Stimulated activated CD8-positive, alpha-beta memory T cell treated with anti-CD3 and anti-CD28 coated beads, Interleukin-15, amount 100 ng/mL, for 48 hours (primary cell): ENCODE measurements around the gene JMJD7.
A peak's percentile ranks its signal among the peaks of the same experiment; 100 is the strongest.

ENCODE experiments used
- DNase-seq, 2 donors: peaks; one replicate each; pipeline ENCODE4 v3.0.0-alpha.2; 2020; ENCODE audit warnings: low read depth in 2 of 2

The JMJD7 gene

GRCh38 chr15:41827880-41828806 lies at the start of gene JMJD7:
TSS of gene JMJD7 (plus strand) at chr15:41828092. CDS start at chr15:41828125, 33 bp downstream.
- DNase-seq: peak; percentile 85 to 87

- DNase-seq: no peak
Measured at GRCh38 chr15:41778521-41778920, 49.4 kb upstream of the JMJD7 start.

- no peak for DNase-seq
Measured at GRCh38 chr15:41779662-41780157, 48.2 kb upstream of the JMJD7 start.

- DNase-seq: no peak
Measured at GRCh38 chr15:41780266-41780665, 47.6 kb upstream of the JMJD7 start.

- no peak for DNase-seq
Measured at GRCh38 chr15:41780727-41781126, 47.2 kb upstream of the JMJD7 start.

- DNase-seq: no peak
Measured at GRCh38 chr15:41782371-41783282, 45.3 kb upstream of the JMJD7 start.

GRCh38 chr15:41783296-41783695 lies 44.6 kb upstream of the JMJD7 start:
- DNase-seq: no peak

GRCh38 chr15:41788262-41788661 lies 39.6 kb upstream of the JMJD7 start:
- no peak for DNase-seq

GRCh38 chr15:41789236-41789635 lies 38.7 kb upstream of the JMJD7 start:
- no peak for DNase-seq

- DNase-seq: no peak
Measured at GRCh38 chr15:41789662-41790061, 38.2 kb upstream of the JMJD7 start.

- DNase-seq: no peak
Measured at GRCh38 chr15:41790169-41790568, 37.7 kb upstream of the JMJD7 start.

GRCh38 chr15:41790756-41791546 lies 36.9 kb upstream of the JMJD7 start:
- no peak for DNase-seq

GRCh38 chr15:41791547-41791937 lies 36.4 kb upstream of the JMJD7 start:
- DNase-seq: no peak

GRCh38 chr15:41792000-41792637 lies 35.8 kb upstream of the JMJD7 start:
- no peak for DNase-seq

- DNase-seq: no peak
Measured at GRCh38 chr15:41794081-41794480, 33.8 kb upstream of the JMJD7 start.

- no peak for DNase-seq
Measured at GRCh38 chr15:41795996-41796856, 31.7 kb upstream of the JMJD7 start.

GRCh38 chr15:41797201-41797944 lies 30.5 kb upstream of the JMJD7 start:
- DNase-seq: no peak

GRCh38 chr15:41798607-41799487 lies 29.0 kb upstream of the JMJD7 start:
- DNase-seq: no peak
